Fibroblast of pulmonary artery (primary cell): ENCODE data around the gene PCDHGB6.
"Not testable (repeated sequence)": the region's sequence is repeated elsewhere in the genome, so short reads cannot be mapped to it uniquely, and the experiment has no call there.

Source experiments
- DNase-seq: peaks from one replicate; pipeline ENCODE4 v3.0.0-alpha.2; 2010; ENCODE audit warnings: low read depth
- H3K4me3 ChIP-seq: replicated peaks from 2 replicates; pipeline ENCODE4 v1.5.1; 2011; ENCODE audit warnings: low read depth, mild to moderate bottlenecking, control low read depth, low read length, moderate library complexity
- TF ChIP-seq, protein P1 (sequence below): IDR thresholded peaks from 2 replicates; pipeline ENCODE4 v1.5.1; 2011; ENCODE audit warnings: mild to moderate bottlenecking, control low read depth, low read length, inconsistent platforms; ENCODE audit errors: missing control alignments

Gene PCDHGB6

DNA sequence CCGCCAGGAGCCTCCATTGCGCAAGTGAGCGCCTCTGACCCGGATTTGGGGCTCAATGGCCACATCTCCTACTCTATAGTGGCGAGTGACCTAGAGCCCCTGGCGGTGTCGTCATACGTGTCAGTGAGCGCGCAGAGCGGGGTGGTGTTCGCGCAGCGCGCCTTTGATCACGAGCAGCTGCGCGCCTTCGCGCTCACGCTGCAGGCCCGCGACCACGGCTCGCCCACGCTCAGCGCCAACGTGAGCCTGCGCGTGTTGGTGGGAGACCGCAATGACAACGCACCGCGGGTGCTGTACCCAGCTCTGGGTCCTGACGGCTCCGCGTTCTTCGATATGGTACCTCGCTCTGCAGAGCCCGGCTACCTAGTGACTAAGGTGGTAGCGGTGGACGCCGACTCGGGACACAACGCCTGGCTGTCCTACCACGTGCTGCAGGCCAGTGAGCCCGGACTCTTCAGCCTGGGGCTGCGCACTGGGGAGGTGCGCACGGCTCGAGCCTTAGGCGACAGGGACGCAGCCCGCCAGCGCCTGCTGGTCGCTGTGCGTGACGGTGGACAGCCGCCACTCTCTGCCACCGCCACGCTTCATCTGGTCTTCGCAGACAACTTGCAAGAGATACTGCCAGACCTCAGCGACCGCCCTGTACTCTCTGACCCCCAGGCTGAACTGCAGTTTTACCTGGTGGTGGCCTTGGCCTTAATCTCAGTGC, 1.9 kb downstream of the PCDHGB6 start:
- TF ChIP-seq, protein P1, sequence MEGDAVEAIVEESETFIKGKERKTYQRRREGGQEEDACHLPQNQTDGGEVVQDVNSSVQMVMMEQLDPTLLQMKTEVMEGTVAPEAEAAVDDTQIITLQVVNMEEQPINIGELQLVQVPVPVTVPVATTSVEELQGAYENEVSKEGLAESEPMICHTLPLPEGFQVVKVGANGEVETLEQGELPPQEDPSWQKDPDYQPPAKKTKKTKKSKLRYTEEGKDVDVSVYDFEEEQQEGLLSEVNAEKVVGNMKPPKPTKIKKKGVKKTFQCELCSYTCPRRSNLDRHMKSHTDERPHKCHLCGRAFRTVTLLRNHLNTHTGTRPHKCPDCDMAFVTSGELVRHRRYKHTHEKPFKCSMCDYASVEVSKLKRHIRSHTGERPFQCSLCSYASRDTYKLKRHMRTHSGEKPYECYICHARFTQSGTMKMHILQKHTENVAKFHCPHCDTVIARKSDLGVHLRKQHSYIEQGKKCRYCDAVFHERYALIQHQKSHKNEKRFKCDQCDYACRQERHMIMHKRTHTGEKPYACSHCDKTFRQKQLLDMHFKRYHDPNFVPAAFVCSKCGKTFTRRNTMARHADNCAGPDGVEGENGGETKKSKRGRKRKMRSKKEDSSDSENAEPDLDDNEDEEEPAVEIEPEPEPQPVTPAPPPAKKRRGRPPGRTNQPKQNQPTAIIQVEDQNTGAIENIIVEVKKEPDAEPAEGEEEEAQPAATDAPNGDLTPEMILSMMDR = no peak
- no peak overlapping the region for H3K4me3 ChIP-seq
- no peak for DNase-seq

DNA sequence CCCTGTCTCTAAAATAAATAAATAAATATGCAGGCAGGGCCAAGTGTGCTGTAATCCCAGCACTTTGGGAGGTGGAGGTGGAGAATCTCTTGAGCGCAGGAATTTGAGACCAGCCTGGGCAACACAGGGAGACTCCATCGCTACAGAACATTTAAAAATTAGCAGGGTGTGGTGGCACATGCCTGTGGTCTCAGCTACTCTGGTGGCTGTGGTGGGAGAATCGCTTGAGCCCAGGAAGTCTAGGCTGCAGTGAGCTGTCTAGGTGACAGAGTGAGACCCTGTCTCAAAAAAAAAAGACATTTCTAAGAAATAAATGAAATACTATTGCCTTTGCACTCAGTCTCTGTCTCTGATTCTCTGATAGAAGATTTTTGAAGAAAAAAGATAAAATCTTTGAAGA, 3.8 kb downstream of the PCDHGB6 start:
- TF ChIP-seq, protein P1 = no peak
- no peak overlapping the region for H3K4me3 ChIP-seq
- DNase-seq = no peak

DNA sequence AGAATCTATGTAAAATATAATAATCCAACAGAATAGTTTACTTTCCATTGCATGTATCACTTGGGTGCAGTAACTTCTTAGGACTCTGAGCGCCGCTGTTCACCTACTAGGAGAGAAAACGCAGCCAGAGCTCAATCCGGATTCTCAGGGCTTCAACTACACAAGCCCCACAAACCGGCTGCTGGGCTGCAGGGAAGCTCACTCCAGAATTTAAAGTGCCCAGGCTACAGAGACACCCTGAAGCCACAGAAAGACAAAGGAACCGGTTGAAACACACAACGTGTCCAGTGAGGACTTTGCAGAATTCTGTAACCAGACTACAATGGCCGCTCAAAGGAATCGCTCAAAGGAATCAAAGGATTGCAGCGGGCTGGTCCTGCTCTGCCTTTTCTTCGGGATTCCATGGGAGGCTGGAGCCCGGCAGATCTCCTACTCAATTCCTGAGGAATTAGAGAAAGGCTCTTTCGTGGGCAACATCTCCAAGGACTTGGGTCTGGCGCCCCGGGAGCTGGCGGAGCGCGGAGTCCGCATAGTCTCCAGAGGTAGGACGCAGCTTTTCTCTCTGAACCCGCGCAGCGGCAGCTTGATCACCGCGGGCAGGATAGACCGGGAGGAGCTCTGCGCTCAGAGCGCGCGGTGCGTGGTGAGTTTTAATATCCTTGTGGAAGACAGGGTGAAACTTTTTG, 5.2 kb downstream of the PCDHGB6 start, which contains the start of gene PCDHGA10:
TSS of gene PCDHGA10 (plus strand) at position 134 of the 686 bp plus-strand sequence. CDS start at position 323, 189 bp downstream.
- peak; percentile 84 for DNase-seq
- H3K4me3 ChIP-seq = peak within 1 kb of the TSS; percentile 58
- TF ChIP-seq, protein P1 = peak; percentile 75

DNA sequence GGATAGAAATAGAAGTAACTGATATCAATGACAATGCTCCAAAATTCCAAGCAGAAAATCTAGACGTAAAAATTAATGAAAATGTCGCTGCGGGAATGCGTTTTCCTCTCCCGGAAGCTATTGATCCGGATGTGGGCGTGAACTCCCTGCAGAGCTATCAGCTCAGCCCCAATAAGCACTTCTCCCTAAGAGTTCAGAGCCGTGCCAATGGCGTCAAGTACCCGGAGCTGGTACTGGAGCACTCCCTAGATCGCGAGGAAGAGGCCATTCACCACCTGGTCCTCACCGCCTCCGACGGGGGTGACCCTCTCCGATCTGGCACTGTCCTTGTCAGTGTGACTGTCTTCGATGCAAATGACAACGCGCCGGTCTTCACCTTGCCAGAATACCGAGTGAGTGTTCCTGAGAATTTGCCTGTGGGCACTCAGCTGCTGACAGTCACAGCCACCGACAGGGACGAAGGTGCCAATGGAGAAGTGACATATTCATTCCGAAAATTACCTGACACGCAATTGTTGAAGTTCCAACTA, 5.8 kb downstream of the PCDHGB6 start:
- no peak for DNase-seq
- TF ChIP-seq, protein P1 = no peak
- peak overlapping the region; percentile 58 for H3K4me3 ChIP-seq

DNA sequence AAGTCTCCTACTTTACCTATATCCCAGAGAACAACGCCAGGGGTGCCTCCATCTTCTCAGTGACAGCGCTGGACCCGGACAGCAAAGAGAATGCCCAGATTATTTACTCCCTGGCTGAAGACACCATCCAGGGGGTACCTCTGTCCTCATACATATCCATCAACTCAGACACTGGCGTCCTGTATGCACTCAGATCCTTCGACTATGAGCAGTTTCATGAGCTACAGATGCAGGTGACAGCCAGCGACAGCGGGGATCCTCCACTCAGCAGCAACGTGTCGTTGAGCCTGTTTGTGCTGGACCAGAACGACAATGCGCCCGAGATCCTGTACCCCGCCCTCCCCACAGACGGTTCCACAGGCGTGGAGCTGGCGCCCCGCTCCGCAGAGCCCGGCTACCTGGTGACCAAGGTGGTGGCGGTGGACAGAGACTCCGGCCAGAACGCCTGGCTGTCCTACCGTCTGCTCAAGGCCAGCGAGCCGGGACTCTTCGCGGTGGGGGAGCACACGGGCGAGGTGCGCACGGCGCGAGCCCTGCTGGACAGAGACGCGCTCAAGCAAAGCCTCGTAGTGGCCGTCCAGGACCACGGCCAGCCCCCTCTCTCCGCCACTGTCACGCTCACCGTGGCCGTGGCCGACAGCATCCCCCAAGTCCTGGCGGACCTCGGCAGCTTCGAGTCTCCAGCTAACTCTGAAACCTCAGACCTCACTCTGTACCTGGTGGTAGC, 6.9 kb downstream of the PCDHGB6 start:
- H3K4me3 ChIP-seq, DNase-seq: not testable (repeated sequence)

DNA sequence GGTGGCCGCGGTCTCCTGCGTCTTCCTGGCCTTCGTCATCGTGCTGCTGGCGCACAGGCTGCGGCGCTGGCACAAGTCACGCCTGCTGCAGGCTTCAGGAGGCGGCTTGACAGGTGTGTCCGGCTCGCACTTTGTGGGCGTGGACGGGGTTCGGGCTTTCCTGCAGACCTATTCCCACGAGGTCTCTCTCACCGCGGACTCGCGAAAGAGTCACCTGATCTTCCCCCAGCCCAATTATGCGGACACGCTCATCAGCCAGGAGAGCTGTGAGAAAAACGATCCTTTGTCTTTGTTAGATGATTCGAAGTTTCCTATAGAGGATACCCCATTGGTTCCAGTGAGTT, 7.4 kb downstream of the PCDHGB6 start:
- not testable (repeated sequence) for H3K4me3 ChIP-seq, DNase-seq

DNA sequence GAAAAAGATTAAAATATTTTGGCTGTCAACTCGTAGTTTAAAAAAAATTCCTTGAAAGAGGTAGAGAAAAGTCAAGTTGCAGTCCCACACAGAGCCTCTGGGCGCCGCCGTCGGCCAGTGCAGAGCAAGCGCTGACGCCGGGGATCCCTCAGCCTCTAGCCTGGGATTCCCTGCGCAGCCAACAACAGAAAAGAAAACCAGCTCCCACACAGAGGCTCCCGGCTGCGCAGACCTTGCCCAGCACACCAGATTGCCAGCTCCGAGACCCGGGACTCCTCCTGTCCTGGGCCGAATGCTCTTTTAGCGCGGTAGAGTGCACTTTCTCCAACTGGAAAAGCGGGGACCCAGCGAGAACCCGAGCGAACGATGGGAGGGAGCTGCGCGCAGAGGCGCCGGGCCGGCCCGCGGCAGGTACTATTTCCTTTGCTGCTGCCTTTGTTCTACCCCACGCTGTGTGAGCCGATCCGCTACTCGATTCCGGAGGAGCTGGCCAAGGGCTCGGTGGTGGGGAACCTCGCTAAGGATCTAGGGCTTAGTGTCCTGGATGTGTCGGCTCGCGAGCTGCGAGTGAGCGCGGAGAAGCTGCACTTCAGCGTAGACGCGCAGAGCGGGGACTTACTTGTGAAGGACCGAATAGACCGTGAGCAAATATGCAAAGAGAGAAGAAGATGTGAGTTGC, 9.8 kb downstream of the PCDHGB6 start, which contains the start of gene PCDHGB7:
TSS of gene PCDHGB7 (plus strand) at position 184 of the 679 bp plus-strand sequence. CDS start at position 367, 183 bp downstream.
- peak within 1 kb of the TSS; percentile 55 for H3K4me3 ChIP-seq
- TF ChIP-seq, protein P1 = peak; percentile 81
- peak; percentile 91 for DNase-seq
